Type B pancreatic cell (in vitro differentiated cells): ENCODE results near the gene NPPB. TPM values are rescaled to one million over a fixed set of nuclear protein-coding genes. Genes with fewer than 3 reads are reported as not detected.

ENCODE experiments used
- DNase-seq: peaks from one replicate; pipeline ENCODE4 v3.0.0; 2021; ENCODE audit warnings: mixed read lengths; ENCODE audit not compliant: unreplicated experiment; ENCODE audit errors: extremely low spot score
- H3K27ac Mint-ChIP-seq: 2 replicates; pipeline ENCODE4 v1.8.0; 2021; ENCODE audit warnings: mild to moderate bottlenecking, mixed read lengths
- H3K27me3 Mint-ChIP-seq: 2 replicates; pipeline ENCODE4 v1.8.0; 2021; ENCODE audit warnings: mixed read lengths
- H3K36me3 Mint-ChIP-seq: 2 replicates; pipeline ENCODE4 v1.8.0; 2021; ENCODE audit warnings: mixed read lengths
- H3K4me1 Mint-ChIP-seq: one replicate; pipeline ENCODE4 v1.8.0; 2021; ENCODE audit warnings: mixed read lengths; ENCODE audit not compliant: unreplicated experiment
- H3K4me3 Mint-ChIP-seq: 2 replicates; pipeline ENCODE4 v1.8.0; 2021; ENCODE audit warnings: mild to moderate bottlenecking, mixed read lengths
- H3K9me3 Mint-ChIP-seq: 2 replicates; pipeline ENCODE4 v1.8.0; 2021; ENCODE audit warnings: mixed read lengths
- CTCF ChIP-seq: fragments of 200-600 bp; sonication (generic); conservative IDR thresholded peaks from 2 replicates; pipeline ENCODE4 v1.5.0; 2021; ENCODE audit warnings: antibody characterized with exemption, mild to moderate bottlenecking
- total RNA-seq: library from RNA; stranded (reverse); gene quantifications from 2 replicates; pipeline ENCODE4 v1.2.1, GENCODE V29; 2021; ENCODE audit warnings: low replicate concordance

The NPPB gene
- total RNA-seq, 1 donor from 2014 or later, result 1.7 TPM

GRCh38 chr1:11869104-11869503 is 10.4 kb upstream of the NPPB start:
- no peak for DNase-seq
- H3K27me3 Mint-ChIP-seq, result peaks cover 37% of the 10 kb centered on the region
- no peaks in the 10 kb centered on the region for H3K4me1 Mint-ChIP-seq
- no peak for TF ChIP-seq CTCF
- no peaks in the 10 kb centered on the region for H3K9me3 Mint-ChIP-seq
- no peaks in the 10 kb centered on the region for H3K36me3 Mint-ChIP-seq
- H3K27ac Mint-ChIP-seq, result no peak overlapping the region
- H3K4me3 Mint-ChIP-seq, result no peak overlapping the region

- Mint-ChIP-seq H3K4me1 (no peaks in the 10 kb centered on the region), H3K27me3 (peaks cover 35% of the 10 kb centered on the region), H3K4me3 (no peak overlapping the region), H3K9me3 (no peaks in the 10 kb centered on the region), H3K27ac (no peak overlapping the region), H3K36me3 (no peaks in the 10 kb centered on the region)
- TF ChIP-seq CTCF, result no peak
- no peak for DNase-seq
These were observed 9.7 kb upstream of the NPPB start for GRCh38 chr1:11868331-11868980.

GRCh38 chr1:11862890-11863289 is 4.1 kb upstream of the NPPB start:
- no peaks in the 10 kb centered on the region for H3K9me3 Mint-ChIP-seq
- no peaks in the 10 kb centered on the region for H3K4me1 Mint-ChIP-seq
- no peak for TF ChIP-seq CTCF
- H3K36me3 Mint-ChIP-seq, result no peaks in the 10 kb centered on the region
- no peak overlapping the region for H3K4me3 Mint-ChIP-seq
- no peak for DNase-seq
- H3K27ac Mint-ChIP-seq, result no peak overlapping the region
- H3K27me3 Mint-ChIP-seq, result peaks cover 67% of the 10 kb centered on the region

- Mint-ChIP-seq H3K27ac (no peak overlapping the region), H3K36me3 (no peaks in the 10 kb centered on the region), H3K4me1 (no peaks in the 10 kb centered on the region), H3K4me3 (no peak overlapping the region), H3K9me3 (no peaks in the 10 kb centered on the region), H3K27me3 (peaks cover 76% of the 10 kb centered on the region)
- no peak for TF ChIP-seq CTCF
- no peak for DNase-seq
These were observed 1.8 kb upstream of the NPPB start for GRCh38 chr1:11860587-11860986.

- Mint-ChIP-seq H3K36me3 (no peaks in the 10 kb centered on the region), H3K4me1 (no peaks in the 10 kb centered on the region), H3K4me3 (no peak overlapping the region), H3K27ac (no peak overlapping the region), H3K27me3 (peaks cover 74% of the 10 kb centered on the region), H3K9me3 (no peaks in the 10 kb centered on the region)
- no peak for DNase-seq
- no peak for TF ChIP-seq CTCF
These were observed 1.3 kb upstream of the NPPB start for GRCh38 chr1:11860083-11860482.
